Esophagus squamous epithelium (tissue), 5 donors: Measurements from ENCODE around the gene FA2H. TPM values are rescaled to one million over a fixed set of nuclear protein-coding genes. Genes with fewer than 3 reads are reported as not detected.

Experiments used
- DNase-seq: peaks from one replicate; lab custom pipeline; 2025; lab: John Stamatoyannopoulos, UW
- H3K27ac ChIP-seq, 4 donors: fragments of 200-600 bp; sonication (generic); one replicate each; pipeline ENCODE4 v1.5.1; 2016 to 2019; ENCODE audit warnings: mild to moderate bottlenecking in 1 of 4
- H3K27me3 ChIP-seq, 4 donors: fragments of 200-600 bp; sonication (generic); 1 replicate in 3 of 4; 2 replicates in 1 of 4; pipeline versions ENCODE4 v1.5.1 to v1.6.0; 2017 to 2021; ENCODE audit warnings: antibody characterized with exemption in 1 of 4
- H3K36me3 ChIP-seq, 3 donors: fragments of 200-600 bp; sonication (generic); one replicate each; pipeline ENCODE4 v1.5.1; 2016 to 2019
- H3K4me1 ChIP-seq, 3 donors: fragments of 200-600 bp; sonication (generic); one replicate each; pipeline ENCODE4 v1.5.1; 2017 to 2019
- H3K4me3 ChIP-seq, 4 donors: fragments of 200-600 bp; sonication (generic); 1 replicate in 3 of 4; 2 replicates in 1 of 4; pipeline ENCODE4 v1.5.1; 2016 to 2019; ENCODE audit warnings: mild to moderate bottlenecking in 2 of 4, moderate library complexity in 1 of 4
- H3K9me3 ChIP-seq, 3 donors: fragments of 200-600 bp; sonication (generic); one replicate each; pipeline ENCODE4 v1.5.1; 2016 to 2019
- POLR2A ChIP-seq, 4 donors: fragments of 450-650 bp; IDR thresholded peaks; one replicate each; pipeline ENCODE4 v1.6.1; 2017; ENCODE audit warnings: antibody characterized with exemption in 4 of 4, mild to moderate bottlenecking in 4 of 4, moderate library complexity in 3 of 4
- WGBS, 2 donors: methylation state at CpG; one replicate each; pipeline ENCODE4 v1.1.5; 2018; 5-methylcytosine and 5-hydroxymethylcytosine counted together
- intact Hi-C: fragments of 100-400 bp; cut with DNase I; formaldehyde crosslinking; loops from one replicate; pipeline ENCODE4 v1.15.0; 2022
- total RNA-seq, 4 donors: library from RNA; depleted of rRNA; stranded (reverse); fragments of >200 nt; gene quantifications; one replicate each; pipeline ENCODE4 v1.1.0, GENCODE V29; 2016
- TF ChIP-seq, protein P1 (sequence below), 6 experiments: fragments of 450-650 bp in 4 of 6; fragments of 200-600 bp in 2 of 6; sonication (generic) in 2 of 6; IDR thresholded peaks; one replicate each; pipeline ENCODE4 v1.5.1; 2016 to 2019; ENCODE audit warnings: antibody characterized with exemption in 6 of 6, mild to moderate bottlenecking in 4 of 6, moderate library complexity in 4 of 6
- donor health status: DM: yes; HTN: yes; CAD: no.

Gene FA2H
- total RNA-seq, 4 donors from 2014 or later = 2.9 to 4.0 (median 3.3) TPM

DNA sequence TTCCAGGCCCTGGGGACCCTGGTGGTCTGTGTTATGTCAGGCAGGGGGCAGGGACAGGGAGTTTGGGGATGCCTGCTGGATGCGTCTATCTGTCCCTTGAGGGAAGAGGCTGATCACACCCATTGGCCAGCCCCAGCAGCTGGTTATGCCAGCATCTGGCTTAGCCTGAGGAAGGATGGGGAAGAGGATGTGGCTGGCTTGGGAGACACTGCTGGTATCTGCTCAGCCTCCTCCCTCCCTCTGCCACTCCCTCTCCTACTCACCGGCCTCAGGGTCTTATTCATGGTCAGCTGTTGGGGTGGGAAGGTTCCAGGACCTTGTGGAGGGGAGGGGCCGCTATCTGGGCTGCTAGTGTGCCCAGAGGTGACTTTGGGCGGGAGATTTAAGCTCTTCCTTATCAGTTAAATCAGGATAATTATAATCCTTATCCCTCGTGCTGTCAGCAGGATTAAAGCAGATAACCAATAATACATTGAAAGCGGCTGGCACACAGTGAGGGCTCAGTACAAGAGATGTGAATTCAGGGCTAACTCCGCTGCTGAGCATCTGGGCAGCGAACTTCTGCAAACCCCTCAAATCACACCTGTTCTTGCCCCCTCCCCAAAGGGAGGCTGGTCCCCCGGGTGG is 38.0 kb downstream of the FA2H start:
- Histone ChIP-seq H3K27ac (no peak overlapping the region), H3K4me1 (peaks cover 0 to 29% (median 7%) of the 10 kb centered on the region in 3 donors), H3K27me3 (peaks cover 0 to 7% (median 0%) of the 10 kb centered on the region in 4 donors), H3K9me3 (no peaks in the 10 kb centered on the region), H3K36me3 (no peaks in the 10 kb centered on the region), H3K4me3 (no peak overlapping the region)
- WGBS, 2 donors = 42 to 72% methylated on average over 4 to 8 of the region's 9 CpGs
- DNase-seq = no peak
- intact Hi-C loops = no loop called here
- no peak for TF ChIP-seq POLR2A (IDR thresholded peaks at IDR 0.05)
- TF ChIP-seq, protein P1, sequence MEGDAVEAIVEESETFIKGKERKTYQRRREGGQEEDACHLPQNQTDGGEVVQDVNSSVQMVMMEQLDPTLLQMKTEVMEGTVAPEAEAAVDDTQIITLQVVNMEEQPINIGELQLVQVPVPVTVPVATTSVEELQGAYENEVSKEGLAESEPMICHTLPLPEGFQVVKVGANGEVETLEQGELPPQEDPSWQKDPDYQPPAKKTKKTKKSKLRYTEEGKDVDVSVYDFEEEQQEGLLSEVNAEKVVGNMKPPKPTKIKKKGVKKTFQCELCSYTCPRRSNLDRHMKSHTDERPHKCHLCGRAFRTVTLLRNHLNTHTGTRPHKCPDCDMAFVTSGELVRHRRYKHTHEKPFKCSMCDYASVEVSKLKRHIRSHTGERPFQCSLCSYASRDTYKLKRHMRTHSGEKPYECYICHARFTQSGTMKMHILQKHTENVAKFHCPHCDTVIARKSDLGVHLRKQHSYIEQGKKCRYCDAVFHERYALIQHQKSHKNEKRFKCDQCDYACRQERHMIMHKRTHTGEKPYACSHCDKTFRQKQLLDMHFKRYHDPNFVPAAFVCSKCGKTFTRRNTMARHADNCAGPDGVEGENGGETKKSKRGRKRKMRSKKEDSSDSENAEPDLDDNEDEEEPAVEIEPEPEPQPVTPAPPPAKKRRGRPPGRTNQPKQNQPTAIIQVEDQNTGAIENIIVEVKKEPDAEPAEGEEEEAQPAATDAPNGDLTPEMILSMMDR (IDR thresholded peaks at IDR 0.05) = no peak

DNA sequence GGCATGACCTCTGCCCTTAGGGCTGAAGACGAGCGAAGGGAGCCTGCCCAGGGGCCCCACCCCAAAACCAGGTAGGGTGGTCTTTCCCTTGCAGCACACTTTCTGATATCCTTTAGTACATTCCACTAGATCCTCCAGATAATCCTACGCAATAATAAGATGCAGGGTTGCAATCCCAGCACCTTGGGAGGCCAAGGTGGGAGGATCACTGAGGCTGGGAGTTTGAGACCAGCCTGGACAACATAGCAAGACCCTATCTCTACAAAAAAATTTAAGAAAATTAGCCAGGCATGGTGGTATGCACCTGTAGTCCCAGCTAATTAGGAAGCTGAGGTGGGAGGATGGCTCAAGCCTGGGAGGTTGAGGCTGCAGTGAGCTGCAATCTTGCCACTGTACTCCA is 39.1 kb downstream of the FA2H start:
- peaks cover 0 to 29% (median 0%) of the 10 kb centered on the region in 3 donors for H3K4me1 ChIP-seq
- no peak for DNase-seq
- no peaks in the 10 kb centered on the region for H3K36me3 ChIP-seq
- no peak overlapping the region for H3K27ac ChIP-seq
- H3K9me3 ChIP-seq = no peaks in the 10 kb centered on the region
- 85 to 94% methylated on average over 3 of the region's 3 CpGs for WGBS, 2 donors
- peaks cover 0 to 7% (median 0%) of the 10 kb centered on the region in 4 donors for H3K27me3 ChIP-seq
- no peak overlapping the region for H3K4me3 ChIP-seq
- intact Hi-C loops = no loop called here
- TF ChIP-seq POLR2A (IDR thresholded peaks at IDR 0.05) = no peak
- TF ChIP-seq, protein P1 (IDR thresholded peaks at IDR 0.05) = no peak

DNA sequence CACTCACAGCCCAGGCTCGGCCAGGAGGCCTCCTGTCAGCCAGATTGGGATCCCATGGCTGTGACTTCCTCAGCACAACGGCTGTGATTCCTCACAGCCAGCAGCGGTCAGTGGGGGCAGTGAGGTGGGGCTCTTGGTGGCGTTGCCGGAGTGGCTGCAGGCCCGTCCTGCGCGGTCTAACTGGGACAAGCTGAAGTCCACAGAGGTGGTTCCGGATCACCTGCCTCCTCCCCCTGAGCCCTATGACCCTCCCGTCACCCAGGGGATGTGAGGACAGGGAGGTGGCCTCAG is 39.5 kb downstream of the FA2H start:
- intact Hi-C loops = no loop called here
- Histone ChIP-seq H3K9me3 (no peaks in the 10 kb centered on the region), H3K4me3 (no peak overlapping the region), H3K36me3 (no peaks in the 10 kb centered on the region), H3K4me1 (peaks cover under 1 to 32% (median 4%) of the 10 kb centered on the region in 3 donors), H3K27me3 (peaks cover 0 to 7% (median 0%) of the 10 kb centered on the region in 4 donors), H3K27ac (no peak overlapping the region)
- no peak for DNase-seq
- TF ChIP-seq POLR2A (IDR thresholded peaks at IDR 0.05) = no peak
- TF ChIP-seq, protein P1 (IDR thresholded peaks at IDR 0.05) = no peak
- WGBS, 2 donors = 50% methylated on average over 2 of the region's 10 CpGs; no CpG with 5 or more reads in 1 of the 2 donors

DNA sequence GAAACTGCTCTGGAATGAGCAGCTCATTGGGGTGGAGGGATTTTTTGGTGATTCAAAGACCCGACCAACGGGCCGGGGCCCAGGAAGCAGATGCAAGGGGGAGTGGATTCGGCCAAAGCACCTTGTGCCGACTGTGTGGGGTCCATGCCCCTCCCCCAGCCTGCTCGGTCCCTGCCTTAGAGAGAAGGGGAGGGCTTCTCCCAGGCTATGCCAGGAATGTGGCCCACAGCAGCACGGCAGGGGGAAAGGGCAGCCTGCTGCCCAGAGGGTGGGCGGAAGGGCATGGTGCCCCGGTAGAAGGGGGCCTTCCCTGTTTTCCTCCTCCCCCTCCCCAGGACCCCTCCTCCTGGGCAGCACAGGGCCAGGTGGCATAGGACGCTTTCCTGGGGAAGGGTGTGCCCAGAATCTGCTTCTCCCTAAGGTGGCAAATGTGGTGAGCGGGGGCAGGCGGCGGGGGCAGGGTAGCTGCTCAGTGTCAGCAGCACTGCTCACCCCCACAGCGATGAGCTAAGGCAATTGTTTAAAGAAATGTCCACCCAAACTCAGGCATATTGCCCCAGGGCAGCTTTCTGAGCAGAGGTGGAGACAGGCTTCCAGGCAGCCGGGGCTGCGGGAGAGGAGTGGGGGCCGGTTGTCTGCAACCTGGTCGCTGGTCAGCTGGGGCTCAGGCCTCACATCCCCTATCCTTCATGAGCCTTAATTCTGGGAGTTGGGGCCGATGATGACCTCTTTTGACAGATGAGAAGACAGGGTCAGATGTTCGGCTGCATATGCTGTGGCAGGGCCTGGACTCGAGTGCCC is 40.1 kb downstream of the FA2H start:
- intact Hi-C loops = no loop called here
- H3K27ac ChIP-seq = no peak overlapping the region

More for the DNA sequence above, 40.1 kb downstream of the FA2H start:
- no peak for DNase-seq
- Histone ChIP-seq H3K4me3 (no peak overlapping the region), H3K27me3 (peaks cover 0 to 7% (median 0%) of the 10 kb centered on the region in 4 donors), H3K36me3 (no peaks in the 10 kb centered on the region), H3K9me3 (no peaks in the 10 kb centered on the region), H3K4me1 (peaks cover 6 to 37% (median 10%) of the 10 kb centered on the region in 3 donors)
- 60 to 92% methylated on average over 1 to 5 of the region's 21 CpGs for WGBS, 2 donors
- no peak for TF ChIP-seq POLR2A (IDR thresholded peaks at IDR 0.05)
- TF ChIP-seq, protein P1 (IDR thresholded peaks at IDR 0.05) = no peak
